Parathyroid adenoma (tissue), 2 donors: ENCODE data around the gene SNX8.

Experiments
- H2AFZ ChIP-seq: fragments of 300-600 bp; sonication (generic); one replicate; pipeline ENCODE4 v1.7.0; 2017; ENCODE audit warnings: antibody characterized with exemption, mild to moderate bottlenecking
- H3K27ac ChIP-seq: fragments of 300-600 bp; sonication (generic); one replicate; pipeline ENCODE4 v1.7.0; 2017
- H3K27me3 ChIP-seq: fragments of 300-600 bp; sonication (generic); one replicate; pipeline ENCODE4 v1.7.0; 2017; ENCODE audit warnings: low read length; ENCODE audit not compliant: control insufficient read depth, insufficient read depth
- H3K36me3 ChIP-seq: fragments of 300-600 bp; sonication (generic); one replicate; pipeline ENCODE4 v1.7.0; 2017; ENCODE audit warnings: low read length; ENCODE audit not compliant: control insufficient read depth, insufficient read depth
- H3K4me1 ChIP-seq: fragments of 300-600 bp; sonication (generic); one replicate; pipeline ENCODE4 v1.7.0; 2017; ENCODE audit warnings: control low read depth
- H3K4me2 ChIP-seq: fragments of 300-600 bp; sonication (generic); one replicate; pipeline ENCODE4 v1.7.0; 2017; ENCODE audit warnings: low read length
- H3K4me3 ChIP-seq: fragments of 300-600 bp; sonication (generic); one replicate; pipeline ENCODE4 v1.7.0; 2017; ENCODE audit warnings: low read depth, low read length
- H3K79me2 ChIP-seq: fragments of 300-600 bp; sonication (generic); one replicate; pipeline ENCODE4 v1.7.0; 2017; ENCODE audit warnings: control low read depth
- H3K9ac ChIP-seq: fragments of 300-600 bp; sonication (generic); one replicate; pipeline ENCODE4 v1.7.0; 2017; ENCODE audit warnings: mild to moderate bottlenecking
- H3K9me3 ChIP-seq: fragments of 300-600 bp; sonication (generic); one replicate; pipeline ENCODE4 v1.7.0; 2017; ENCODE audit warnings: low read length; ENCODE audit not compliant: control insufficient read depth
- CTCF ChIP-seq: fragments of 300-600 bp; sonication (generic); IDR thresholded peaks from one replicate; pipeline ENCODE4 v1.7.0; 2017; ENCODE audit warnings: antibody characterized with exemption, mild to moderate bottlenecking
- donor health status: primary hyperparathyroidism.

SNX8 gene

DNA sequence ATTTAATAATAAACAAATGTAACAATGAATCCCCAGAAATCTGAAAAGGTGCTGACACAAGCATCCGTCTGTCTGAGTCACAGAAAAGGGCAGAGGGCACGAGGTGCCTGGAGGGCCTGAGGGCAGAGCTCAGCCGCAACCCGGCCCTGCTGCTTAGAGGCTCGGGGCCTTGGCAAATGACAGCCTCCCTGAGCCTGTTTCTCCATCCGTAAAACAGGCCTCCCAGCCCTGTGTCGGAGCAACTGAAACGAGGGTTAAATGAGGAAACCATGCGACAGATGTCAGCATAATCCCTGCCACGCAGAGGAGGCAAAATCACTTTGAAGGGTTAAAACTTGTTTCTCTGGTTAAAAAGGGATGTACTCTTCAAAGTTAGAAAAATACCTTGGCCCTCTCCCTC lies 47.3 kb downstream of the SNX8 start:
- no peaks in the 10 kb centered on the region for H3K9me3 ChIP-seq
- no peak overlapping the region for H2AFZ ChIP-seq
- H3K27me3 ChIP-seq, result no peaks in the 10 kb centered on the region
- H3K4me3 ChIP-seq, result no peak overlapping the region
- no peak overlapping the region for H3K4me2 ChIP-seq
- H3K79me2 ChIP-seq, result no peaks in the 10 kb centered on the region
- TF ChIP-seq CTCF, result no peak
- no peak overlapping the region for H3K27ac ChIP-seq
- no peaks in the 10 kb centered on the region for H3K4me1 ChIP-seq
- no peak overlapping the region for H3K9ac ChIP-seq
- H3K36me3 ChIP-seq, result no peaks in the 10 kb centered on the region

GRCh38 chr7:2264158-2264557 lies 50.1 kb downstream of the SNX8 start:
- no peak overlapping the region for H2AFZ ChIP-seq
- TF ChIP-seq CTCF, result no peak
- no peak overlapping the region for H3K4me3 ChIP-seq
- H3K36me3 ChIP-seq, result no peaks in the 10 kb centered on the region
- H3K9ac ChIP-seq, result no peak overlapping the region
- H3K4me1 ChIP-seq, result no peaks in the 10 kb centered on the region
- H3K79me2 ChIP-seq, result no peaks in the 10 kb centered on the region
- H3K27me3 ChIP-seq, result no peaks in the 10 kb centered on the region
- H3K9me3 ChIP-seq, result no peaks in the 10 kb centered on the region
- H3K4me2 ChIP-seq, result no peak overlapping the region
- no peak overlapping the region for H3K27ac ChIP-seq

- Histone ChIP-seq H3K9ac (no peak overlapping the region), H3K9me3 (no peaks in the 10 kb centered on the region), H2AFZ (no peak overlapping the region), H3K27me3 (no peaks in the 10 kb centered on the region), H3K4me1 (no peaks in the 10 kb centered on the region), H3K79me2 (no peaks in the 10 kb centered on the region), H3K4me3 (no peak overlapping the region), H3K27ac (no peak overlapping the region), H3K36me3 (no peaks in the 10 kb centered on the region), H3K4me2 (no peak overlapping the region)
- no peak for TF ChIP-seq CTCF
These were observed 51.1 kb downstream of the SNX8 start for GRCh38 chr7:2263176-2263575.

DNA sequence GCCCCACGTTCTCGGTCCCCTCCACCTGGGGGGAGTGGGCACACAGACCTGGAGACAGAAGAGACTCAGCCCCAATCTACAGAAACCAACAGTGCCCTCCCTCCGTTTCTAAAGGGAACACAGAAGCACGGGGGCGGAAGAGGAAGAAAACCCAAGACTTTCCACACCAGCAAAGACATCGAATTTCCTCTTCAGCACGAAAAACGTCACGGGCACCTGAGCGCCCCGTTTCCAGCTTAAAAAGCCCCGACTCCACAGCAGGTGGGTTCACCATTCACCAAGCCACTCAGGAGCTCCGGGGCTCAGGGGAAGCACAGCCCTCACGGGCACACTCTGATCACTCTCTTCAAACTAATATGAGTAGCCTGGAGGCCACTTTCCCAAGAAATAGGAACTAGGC lies 52.6 kb downstream of the SNX8 start:
- Histone ChIP-seq H3K36me3 (no peaks in the 10 kb centered on the region), H3K4me1 (no peaks in the 10 kb centered on the region), H3K4me3 (no peak overlapping the region), H3K27ac (no peak overlapping the region), H2AFZ (no peak overlapping the region), H3K27me3 (no peaks in the 10 kb centered on the region), H3K9me3 (no peaks in the 10 kb centered on the region), H3K4me2 (no peak overlapping the region), H3K9ac (no peak overlapping the region), H3K79me2 (no peaks in the 10 kb centered on the region)
- no peak for TF ChIP-seq CTCF

DNA sequence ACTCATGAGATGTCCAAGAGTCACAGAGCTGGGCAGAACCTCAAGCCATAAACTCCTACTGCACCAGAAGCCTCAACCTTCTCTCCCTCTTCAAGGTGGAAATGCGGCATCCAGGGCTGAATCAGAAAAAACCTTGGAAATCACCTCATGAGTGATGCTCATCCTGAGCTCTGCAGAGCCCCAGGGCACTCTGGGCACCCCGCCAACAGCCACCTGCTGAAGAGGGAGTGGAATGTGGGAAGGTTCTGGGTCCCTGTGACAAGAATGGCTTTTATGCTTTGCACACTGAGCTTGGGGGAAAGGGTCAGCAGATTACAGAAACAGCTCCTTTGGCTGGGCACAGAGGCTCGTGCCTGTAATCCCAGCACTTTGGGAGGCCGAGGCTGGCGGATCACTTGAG lies 53.4 kb downstream of the SNX8 start:
- Histone ChIP-seq H2AFZ (no peak overlapping the region), H3K4me1 (no peaks in the 10 kb centered on the region), H3K9me3 (no peaks in the 10 kb centered on the region), H3K27ac (no peak overlapping the region), H3K79me2 (no peaks in the 10 kb centered on the region), H3K4me2 (no peak overlapping the region), H3K9ac (no peak overlapping the region), H3K27me3 (no peaks in the 10 kb centered on the region), H3K4me3 (no peak overlapping the region), H3K36me3 (no peaks in the 10 kb centered on the region)
- TF ChIP-seq CTCF, result no peak
